HepG2 (cell line): ENCODE data around the gene UBR7. TPM values are rescaled to one million over a fixed set of nuclear protein-coding genes. Genes with fewer than 3 reads are reported as not detected.

Experiments used
- ATF3 ChIP-seq: sonication (generic); formaldehyde crosslinking; IDR thresholded peaks from 2 replicates; pipeline ENCODE4 v1.4.0; 2020; ENCODE audit warnings: missing genetic modification reagents
- FOXA3 ChIP-seq: IDR thresholded peaks from 2 replicates; pipeline ENCODE4 v1.6.1; 2016; ENCODE audit warnings: missing genetic modification reagents, missing compliant biosample characterization
- MATR3 ChIP-seq: sonication (generic); formaldehyde crosslinking; IDR thresholded peaks from 2 replicates; pipeline ENCODE4 v1.4.0; 2020; ENCODE audit warnings: missing genetic modification reagents
- NR2F1 ChIP-seq, 2 experiments: fragments of 450-650 bp in 1 of 2; formaldehyde crosslinking in 1 of 2; IDR thresholded peaks; 2 replicates each; pipeline versions ENCODE4 v1.5.0 to v1.6.1; 2016 to 2020; ENCODE audit warnings: mild to moderate bottlenecking in 1 of 2, missing compliant biosample characterization in 1 of 2, missing genetic modification reagents in 1 of 2, moderate library complexity in 1 of 2
- SP4 ChIP-seq: sonication (generic); formaldehyde crosslinking; IDR thresholded peaks from 2 replicates; pipeline ENCODE4 v1.8.1; 2023; ENCODE audit warnings: mild to moderate bottlenecking, missing genetic modification reagents
- SRSF9 ChIP-seq: fragments of 200-400 bp; formaldehyde crosslinking; IDR thresholded peaks from 2 replicates; pipeline ENCODE4 v1.6.1; 2018; ENCODE audit warnings: borderline replicate concordance, mild to moderate bottlenecking, low read depth, low read length; ENCODE audit not compliant: insufficient read depth, poor library complexity, severe bottlenecking
- ZMAT3 ChIP-seq: sonication (generic); formaldehyde crosslinking; conservative IDR thresholded peaks from 2 replicates; pipeline ENCODE4 v1.7.0; 2021; ENCODE audit warnings: missing genetic modification reagents
- ZNF282 ChIP-seq: fragments of 450-650 bp; IDR thresholded peaks from 2 replicates; pipeline ENCODE4 v1.6.1; 2018; ENCODE audit not compliant: partially characterized antibody
- ZNF563 ChIP-seq: sonication (generic); formaldehyde crosslinking; IDR thresholded peaks from 2 replicates; pipeline ENCODE4 v1.8.0; 2022; ENCODE audit warnings: mild to moderate bottlenecking, moderate library complexity, missing genetic modification reagents
- ZNF570 ChIP-seq: sonication (generic); formaldehyde crosslinking; IDR thresholded peaks from 2 replicates; pipeline ENCODE4 v1.4.0; 2020; ENCODE audit warnings: mild to moderate bottlenecking, missing genetic modification reagents, borderline replicate concordance
- ZNF615 ChIP-seq: sonication (generic); formaldehyde crosslinking; IDR thresholded peaks from 2 replicates; pipeline ENCODE4 v1.5.0; 2020; ENCODE audit warnings: mild to moderate bottlenecking, missing genetic modification reagents, borderline replicate concordance
- ZNF816 ChIP-seq: sonication (generic); formaldehyde crosslinking; IDR thresholded peaks from 2 replicates; pipeline ENCODE4 v1.8.0; 2022; ENCODE audit warnings: missing genetic modification reagents, mild to moderate bottlenecking, borderline replicate concordance
- ZNF83 ChIP-seq: sonication (generic); formaldehyde crosslinking; IDR thresholded peaks from 2 replicates; pipeline ENCODE4 v1.4.0; 2020; ENCODE audit warnings: missing genetic modification reagents, mild to moderate bottlenecking, borderline replicate concordance
- ZNF841 ChIP-seq: sonication (generic); formaldehyde crosslinking; IDR thresholded peaks from 2 replicates; pipeline ENCODE4 v1.8.1; 2023; ENCODE audit warnings: missing genetic modification reagents, borderline replicate concordance
- polyA plus RNA-seq, 8 experiments: library from polyadenylated mRNA; depleted of rRNA in 3 of 8; stranded (reverse) in 7 of 8; unstranded in 1 of 8; fragments of >200 nt; fragmentation: Illumina TruSeq in 4 of 8; extraction: Trizol in 4 of 8; gene quantifications; 2 replicates each; pipeline versions ENCODE4 v1.2.1 to v1.2.3, GENCODE V29; 2011 to 2016; ENCODE audit warnings: low read depth in 4 of 8, missing spikeins in 1 of 8, mixed read lengths in 1 of 8; ENCODE audit not compliant: insufficient read depth in 1 of 8
- total RNA-seq, 5 experiments: library from RNA; depleted of rRNA; stranded (reverse); fragments of >200 nt; fragmentation: Illumina TruSeq; extraction: Trizol; gene quantifications; 2 replicates each; pipeline ENCODE4 v1.2.3, GENCODE V29; 2016; ENCODE audit warnings: low read depth in 1 of 5
- TF ChIP-seq, protein P1 (sequence below): sonication (generic); formaldehyde crosslinking; IDR thresholded peaks from 2 replicates; pipeline ENCODE4 v1.4.0; 2020; ENCODE audit warnings: mild to moderate bottlenecking, missing genetic modification reagents
- TF ChIP-seq, protein P2 (sequence below): sonication (generic); formaldehyde crosslinking; IDR thresholded peaks from 2 replicates; pipeline ENCODE4 v1.5.1; 2020; ENCODE audit warnings: mild to moderate bottlenecking, missing genetic modification reagents, borderline replicate concordance
- TF ChIP-seq, protein P3 (sequence below): sonication (generic); formaldehyde crosslinking; IDR thresholded peaks from 2 replicates; pipeline ENCODE4 v1.4.0; 2020; ENCODE audit warnings: missing genetic modification reagents
- TF ChIP-seq, protein P4 (sequence below): sonication (generic); formaldehyde crosslinking; IDR thresholded peaks from 2 replicates; pipeline ENCODE4 v1.5.0; 2020; ENCODE audit warnings: missing genetic modification reagents

Gene UBR7
- total and polyA plus RNA-seq, 2 of the 13 experiments (the other 11 are each of a cell fraction or from before 2014, with no cell fraction given): 11.0 to 19.7 TPM

GRCh38 chr14:93206793-93207467 lies at the start of gene UBR7, which contains the start of gene GON7 (continued):
- peak; percentile 79; the same call in 1 of the 2 replicates for TF ChIP-seq ZNF816 (CRISPR knock-in tag)
- TF ChIP-seq, protein P1, sequence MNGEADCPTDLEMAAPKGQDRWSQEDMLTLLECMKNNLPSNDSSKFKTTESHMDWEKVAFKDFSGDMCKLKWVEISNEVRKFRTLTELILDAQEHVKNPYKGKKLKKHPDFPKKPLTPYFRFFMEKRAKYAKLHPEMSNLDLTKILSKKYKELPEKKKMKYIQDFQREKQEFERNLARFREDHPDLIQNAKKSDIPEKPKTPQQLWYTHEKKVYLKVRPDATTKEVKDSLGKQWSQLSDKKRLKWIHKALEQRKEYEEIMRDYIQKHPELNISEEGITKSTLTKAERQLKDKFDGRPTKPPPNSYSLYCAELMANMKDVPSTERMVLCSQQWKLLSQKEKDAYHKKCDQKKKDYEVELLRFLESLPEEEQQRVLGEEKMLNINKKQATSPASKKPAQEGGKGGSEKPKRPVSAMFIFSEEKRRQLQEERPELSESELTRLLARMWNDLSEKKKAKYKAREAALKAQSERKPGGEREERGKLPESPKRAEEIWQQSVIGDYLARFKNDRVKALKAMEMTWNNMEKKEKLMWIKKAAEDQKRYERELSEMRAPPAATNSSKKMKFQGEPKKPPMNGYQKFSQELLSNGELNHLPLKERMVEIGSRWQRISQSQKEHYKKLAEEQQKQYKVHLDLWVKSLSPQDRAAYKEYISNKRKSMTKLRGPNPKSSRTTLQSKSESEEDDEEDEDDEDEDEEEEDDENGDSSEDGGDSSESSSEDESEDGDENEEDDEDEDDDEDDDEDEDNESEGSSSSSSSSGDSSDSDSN (CRISPR knock-in tag): peak; percentile 92
- peak; percentile 95 for TF ChIP-seq SP4 (CRISPR knock-in tag)
- no peak for TF ChIP-seq ZNF570 (CRISPR knock-in tag)
- TF ChIP-seq MATR3 (CRISPR knock-in tag): no peak
- no peak for TF ChIP-seq SRSF9
- TF ChIP-seq, protein P2, sequence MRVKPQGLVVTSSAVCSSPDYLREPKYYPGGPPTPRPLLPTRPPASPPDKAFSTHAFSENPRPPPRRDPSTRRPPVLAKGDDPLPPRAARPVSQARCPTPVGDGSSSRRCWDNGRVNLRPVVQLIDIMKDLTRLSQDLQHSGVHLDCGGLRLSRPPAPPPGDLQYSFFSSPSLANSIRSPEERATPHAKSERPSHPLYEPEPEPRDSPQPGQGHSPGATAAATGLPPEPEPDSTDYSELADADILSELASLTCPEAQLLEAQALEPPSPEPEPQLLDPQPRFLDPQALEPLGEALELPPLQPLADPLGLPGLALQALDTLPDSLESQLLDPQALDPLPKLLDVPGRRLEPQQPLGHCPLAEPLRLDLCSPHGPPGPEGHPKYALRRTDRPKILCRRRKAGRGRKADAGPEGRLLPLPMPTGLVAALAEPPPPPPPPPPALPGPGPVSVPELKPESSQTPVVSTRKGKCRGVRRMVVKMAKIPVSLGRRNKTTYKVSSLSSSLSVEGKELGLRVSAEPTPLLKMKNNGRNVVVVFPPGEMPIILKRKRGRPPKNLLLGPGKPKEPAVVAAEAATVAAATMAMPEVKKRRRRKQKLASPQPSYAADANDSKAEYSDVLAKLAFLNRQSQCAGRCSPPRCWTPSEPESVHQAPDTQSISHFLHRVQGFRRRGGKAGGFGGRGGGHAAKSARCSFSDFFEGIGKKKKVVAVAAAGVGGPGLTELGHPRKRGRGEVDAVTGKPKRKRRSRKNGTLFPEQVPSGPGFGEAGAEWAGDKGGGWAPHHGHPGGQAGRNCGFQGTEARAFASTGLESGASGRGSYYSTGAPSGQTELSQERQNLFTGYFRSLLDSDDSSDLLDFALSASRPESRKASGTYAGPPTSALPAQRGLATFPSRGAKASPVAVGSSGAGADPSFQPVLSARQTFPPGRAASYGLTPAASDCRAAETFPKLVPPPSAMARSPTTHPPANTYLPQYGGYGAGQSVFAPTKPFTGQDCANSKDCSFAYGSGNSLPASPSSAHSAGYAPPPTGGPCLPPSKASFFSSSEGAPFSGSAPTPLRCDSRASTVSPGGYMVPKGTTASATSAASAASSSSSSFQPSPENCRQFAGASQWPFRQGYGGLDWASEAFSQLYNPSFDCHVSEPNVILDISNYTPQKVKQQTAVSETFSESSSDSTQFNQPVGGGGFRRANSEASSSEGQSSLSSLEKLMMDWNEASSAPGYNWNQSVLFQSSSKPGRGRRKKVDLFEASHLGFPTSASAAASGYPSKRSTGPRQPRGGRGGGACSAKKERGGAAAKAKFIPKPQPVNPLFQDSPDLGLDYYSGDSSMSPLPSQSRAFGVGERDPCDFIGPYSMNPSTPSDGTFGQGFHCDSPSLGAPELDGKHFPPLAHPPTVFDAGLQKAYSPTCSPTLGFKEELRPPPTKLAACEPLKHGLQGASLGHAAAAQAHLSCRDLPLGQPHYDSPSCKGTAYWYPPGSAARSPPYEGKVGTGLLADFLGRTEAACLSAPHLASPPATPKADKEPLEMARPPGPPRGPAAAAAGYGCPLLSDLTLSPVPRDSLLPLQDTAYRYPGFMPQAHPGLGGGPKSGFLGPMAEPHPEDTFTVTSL (CRISPR knock-in tag): peak; percentile 43; the same call in 1 of the 2 replicates
- TF ChIP-seq NR2F1 (CRISPR knock-in tag; IDR thresholded peaks at IDR 0.05): no peak
- TF ChIP-seq, protein P3, sequence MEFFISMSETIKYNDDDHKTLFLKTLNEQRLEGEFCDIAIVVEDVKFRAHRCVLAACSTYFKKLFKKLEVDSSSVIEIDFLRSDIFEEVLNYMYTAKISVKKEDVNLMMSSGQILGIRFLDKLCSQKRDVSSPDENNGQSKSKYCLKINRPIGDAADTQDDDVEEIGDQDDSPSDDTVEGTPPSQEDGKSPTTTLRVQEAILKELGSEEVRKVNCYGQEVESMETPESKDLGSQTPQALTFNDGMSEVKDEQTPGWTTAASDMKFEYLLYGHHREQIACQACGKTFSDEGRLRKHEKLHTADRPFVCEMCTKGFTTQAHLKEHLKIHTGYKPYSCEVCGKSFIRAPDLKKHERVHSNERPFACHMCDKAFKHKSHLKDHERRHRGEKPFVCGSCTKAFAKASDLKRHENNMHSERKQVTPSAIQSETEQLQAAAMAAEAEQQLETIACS: no peak
- peak; percentile 90 for TF ChIP-seq ZMAT3
- TF ChIP-seq ZNF282: no peak
- TF ChIP-seq FOXA3: peak; percentile 25; the same call in 1 of the 2 replicates
- 0 out of 2 replicates have a peak, but pooled peaks have one; percentile 8 for TF ChIP-seq ATF3 (CRISPR knock-in tag)
- TF ChIP-seq ZNF83 (CRISPR knock-in tag): no peak
- TF ChIP-seq ZNF563: no peak; the same call in 1 of the 2 replicates
- TF ChIP-seq ZNF841 (CRISPR knock-in tag): no peak
- TF ChIP-seq, protein P4, sequence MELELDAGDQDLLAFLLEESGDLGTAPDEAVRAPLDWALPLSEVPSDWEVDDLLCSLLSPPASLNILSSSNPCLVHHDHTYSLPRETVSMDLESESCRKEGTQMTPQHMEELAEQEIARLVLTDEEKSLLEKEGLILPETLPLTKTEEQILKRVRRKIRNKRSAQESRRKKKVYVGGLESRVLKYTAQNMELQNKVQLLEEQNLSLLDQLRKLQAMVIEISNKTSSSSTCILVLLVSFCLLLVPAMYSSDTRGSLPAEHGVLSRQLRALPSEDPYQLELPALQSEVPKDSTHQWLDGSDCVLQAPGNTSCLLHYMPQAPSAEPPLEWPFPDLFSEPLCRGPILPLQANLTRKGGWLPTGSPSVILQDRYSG: peak; percentile 52; the same call in 1 of the 2 replicates
- no peak for TF ChIP-seq ZNF615 (CRISPR knock-in tag)
